Endothelial cell of umbilical vein (primary cell): ENCODE results near the gene CCDC6. TPM values are rescaled to one million over a fixed set of nuclear protein-coding genes. Genes with fewer than 3 reads are reported as not detected.

ENCODE experiments used
- BruUV-seq: library from RNA; stranded (reverse); fragments of 400-500 nt; replicated peaks from 2 replicates; lab custom pipeline; 2021; lab: Mats Ljungman, UMichigan
- CTCF ChIA-PET: fragments of 300-600, 350-600 bp; sonication (Branson Sonifier 250); formaldehyde crosslinking; loops from one replicate; lab custom pipeline; 2021; ENCODE audit warnings: antibody characterized with exemption, inconsistent platforms; lab: Charles Lee
- POLR2A ChIA-PET: fragments of 300-600, 350-600 bp; sonication (Branson Sonifier 250); formaldehyde crosslinking; loops from one replicate; lab custom pipeline; 2021; ENCODE audit warnings: antibody characterized with exemption, inconsistent platforms; lab: Charles Lee
- DNase-seq: peaks from one replicate; pipeline ENCODE4 v3.0.0-alpha.2; 2011; ENCODE audit warnings: low read depth, low spot score
- FAIRE-seq: peaks from 2 replicates; lab custom pipeline; 2011; peaks lifted over from hg19 to GRCh38; lab: Jason Lieb, UNC
- H2AFZ ChIP-seq: 2 replicates; pipeline ENCODE4 v1.6.0; 2012; ENCODE audit warnings: low read depth, low read length, control low read depth, inconsistent platforms
- H3K27ac ChIP-seq: 2 replicates; pipeline ENCODE4 v1.5.1; 2011; ENCODE audit warnings: low read depth, mild to moderate bottlenecking, control low read depth, low read length, moderate library complexity; ENCODE audit not compliant: insufficient read depth
- H3K27me3 ChIP-seq, 2 experiments: 2 replicates each; pipeline versions ENCODE4 v1.6.0 to v1.6.1; 2011; ENCODE audit warnings: low read length in 2 of 2, mixed read lengths in 1 of 2; ENCODE audit not compliant: control insufficient read depth in 2 of 2, insufficient read depth in 2 of 2
- H3K36me3 ChIP-seq, 2 experiments: 2 replicates in 1 of 2; 3 replicates in 1 of 2; pipeline ENCODE4 v1.5.1; 2011; ENCODE audit warnings: low read length in 2 of 2, mild to moderate bottlenecking in 1 of 2, moderate library complexity in 1 of 2; ENCODE audit not compliant: control insufficient read depth in 2 of 2, insufficient read depth in 2 of 2; ENCODE audit errors: extremely low read depth in 1 of 2
- H3K4me1 ChIP-seq: 3 replicates; pipeline ENCODE4 v1.5.1; 2011; ENCODE audit warnings: mild to moderate bottlenecking, low read length; ENCODE audit not compliant: control insufficient read depth, insufficient read depth; ENCODE audit errors: extremely low read depth
- H3K4me2 ChIP-seq: 2 replicates; pipeline ENCODE4 v1.6.1; 2011; ENCODE audit warnings: low read length, control low read depth, mixed read lengths; ENCODE audit not compliant: insufficient read depth
- H3K4me3 ChIP-seq, 3 experiments: fragments of 200-600 bp in 1 of 3; sonication (generic), shearing (Covaris generic) in 1 of 3; replicated peaks in 1 of 3; 2 replicates each; pipeline ENCODE4 v1.5.1; 2011 to 2016; ENCODE audit warnings: control low read depth in 3 of 3, low read length in 3 of 3, mild to moderate bottlenecking in 2 of 3, inconsistent platforms in 1 of 3, low read depth in 1 of 3, moderate library complexity in 1 of 3; ENCODE audit not compliant: insufficient read depth in 1 of 3
- H3K79me2 ChIP-seq: 2 replicates; pipeline ENCODE4 v1.6.0; 2012; ENCODE audit warnings: low read length, inconsistent platforms; ENCODE audit not compliant: control insufficient read depth, insufficient read depth
- H3K9ac ChIP-seq: replicated peaks from 2 replicates; pipeline ENCODE3; 2011; ENCODE audit warnings: low read length, control low read depth; ENCODE audit not compliant: insufficient read depth; ENCODE audit errors: extremely low read depth
- H3K9me1 ChIP-seq: replicated peaks from 3 replicates; pipeline ENCODE4 v1.6.0; 2011; ENCODE audit warnings: mild to moderate bottlenecking, low read length; ENCODE audit not compliant: control insufficient read depth, insufficient read depth; ENCODE audit errors: extremely low read depth
- H3K9me3 ChIP-seq: replicated peaks from 2 replicates; pipeline ENCODE4 v1.5.1; 2012; ENCODE audit warnings: low read length, inconsistent platforms; ENCODE audit not compliant: control insufficient read depth, insufficient read depth
- H4K20me1 ChIP-seq: replicated peaks from 2 replicates; pipeline ENCODE3; 2011; ENCODE audit warnings: mild to moderate bottlenecking, low read length; ENCODE audit not compliant: control insufficient read depth, insufficient read depth; ENCODE audit errors: extremely low read depth
- CTCF ChIP-seq, 2 donors: IDR thresholded peaks; 1 replicate in 1 of 2; 2 replicates in 1 of 2; pipeline ENCODE4 v1.5.1; 2011; ENCODE audit warnings: low read length in 2 of 2, mild to moderate bottlenecking in 2 of 2, moderate library complexity in 2 of 2, control low read depth in 1 of 2, inconsistent platforms in 1 of 2, low read depth in 1 of 2; ENCODE audit not compliant: insufficient read depth in 1 of 2; ENCODE audit errors: extremely low read depth in 1 of 2
- EZH2 ChIP-seq: IDR thresholded peaks from 2 replicates; pipeline ENCODE4 v1.6.1; 2012; ENCODE audit warnings: borderline replicate concordance, low read depth, mild to moderate bottlenecking, moderate library complexity, low read length, inconsistent platforms; ENCODE audit not compliant: severe bottlenecking
- FOS ChIP-seq: IDR thresholded peaks from 2 replicates; pipeline ENCODE4 v1.6.1; 2011; ENCODE audit warnings: mild to moderate bottlenecking, low read length, moderate library complexity, borderline replicate concordance; ENCODE audit not compliant: insufficient read depth
- JUN ChIP-seq: IDR thresholded peaks from 2 replicates; pipeline ENCODE4 v1.6.1; 2011; ENCODE audit warnings: borderline replicate concordance, low read depth; ENCODE audit not compliant: insufficient read length, insufficient read depth
- MYC ChIP-seq: IDR thresholded peaks from one replicate; pipeline ENCODE4 v1.6.1; 2011; ENCODE audit warnings: mild to moderate bottlenecking, low read depth, low read length
- POLR2A ChIP-seq: IDR thresholded peaks from 2 replicates; pipeline ENCODE4 v1.6.1; 2012; ENCODE audit warnings: low read depth, mild to moderate bottlenecking, control low read depth, low read length
- POLR2AphosphoS5 ChIP-seq: IDR thresholded peaks from 2 replicates; pipeline ENCODE4 v1.6.1; 2012; ENCODE audit warnings: low read depth, mild to moderate bottlenecking, control low read depth, low read length, moderate library complexity; ENCODE audit not compliant: insufficient read depth
- dilution Hi-C: fragments of 300-500 bp; cut with MboI; formaldehyde crosslinking; loops from one replicate; pipeline ENCODE4 v1.15.0; 2019; ENCODE audit warnings: low sequenced_read_pairs; ENCODE audit not compliant: extremely low pct_ligation_motif_present
- intact Hi-C: fragments of 100-400 bp; cut with micrococcal nuclease; formaldehyde crosslinking; loops from one replicate; pipeline ENCODE4 v1.10.0; 2022
- polyA plus RNA-seq, 4 experiments: library from polyadenylated mRNA; depleted of rRNA in 3 of 4; stranded (reverse) in 3 of 4; unstranded in 1 of 4; fragments of >200 nt; gene quantifications; 2 replicates each; pipeline versions ENCODE4 v1.2.1 to v1.2.3, GENCODE V29; 2011 to 2012; ENCODE audit warnings: missing spikeins in 1 of 4
- total RNA-seq: library from RNA; stranded (reverse); gene quantifications from 2 replicates; pipeline ENCODE4 v1.2.3, GENCODE V29; 2021
- TF ChIP-seq, protein P1 (sequence below): IDR thresholded peaks from 2 replicates; pipeline ENCODE4 v1.6.1; 2011; ENCODE audit not compliant: insufficient read depth, insufficient read length

The CCDC6 gene
- total and polyA plus RNA-seq, 2 donors (not counting 3 experiments of a cell fraction or from before 2014, with no cell fraction given) = 16.8 to 36.8 TPM

DNA sequence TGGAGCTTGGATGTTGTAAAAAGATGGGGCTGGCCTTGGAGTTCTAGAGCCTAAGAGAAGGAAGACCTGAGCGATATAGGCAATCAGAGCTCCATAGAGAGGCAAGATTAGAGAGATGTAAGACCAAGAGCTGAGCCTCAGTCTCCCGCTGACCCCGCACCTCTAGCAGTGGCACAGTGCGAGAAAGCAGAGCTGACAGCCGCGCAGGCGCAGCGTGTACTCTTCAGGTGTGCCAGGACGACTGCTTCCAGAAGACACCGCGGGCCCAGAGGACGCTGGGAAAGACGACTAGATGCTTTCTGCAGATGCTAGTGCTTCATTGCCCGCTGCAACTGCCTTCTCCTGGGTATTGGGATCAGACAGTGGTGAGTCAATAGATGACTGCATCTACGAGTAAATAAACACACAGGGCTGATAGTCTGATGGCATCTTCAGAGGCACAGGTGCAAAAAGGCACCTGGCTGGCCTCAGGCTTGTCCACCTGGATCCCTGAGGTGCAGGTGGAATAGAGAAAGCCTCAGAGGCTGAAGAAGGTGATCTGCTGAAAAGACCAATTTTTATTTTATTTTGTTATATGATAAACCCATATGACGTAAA lies 38.1 kb upstream of the CCDC6 start:
- dilution Hi-C loops = no loop called here
- CTCF ChIA-PET = no interaction called here
- Histone ChIP-seq H3K9me1 (no peaks in the 10 kb centered on the region), H2AFZ (no peak overlapping the region), H3K4me2 (no peak overlapping the region), H3K27ac (no peak overlapping the region), H3K4me3 (no peak overlapping the region), H3K4me1 (no peaks in the 10 kb centered on the region), H3K36me3 (no peaks in the 10 kb centered on the region), H4K20me1 (no peaks in the 10 kb centered on the region), H3K9me3 (no peaks in the 10 kb centered on the region), H3K9ac (no peak overlapping the region), H3K79me2 (no peaks in the 10 kb centered on the region), H3K27me3 (no peaks in the 10 kb centered on the region)
- DNase-seq (no peak), FAIRE-seq (no peak)
- POLR2A ChIA-PET = no interaction called here
- BruUV-seq = no TSS peak
- TF ChIP-seq POLR2AphosphoS5 (no peak), POLR2A (no peak), CTCF (IDR thresholded peaks at IDR 0.05; ENCODE audit: extremely low read depth in 1 of 2, insufficient read depth in 1 of 2, low read depth in 1 of 2, low read length in 2 of 2) (no peak), EZH2 (no peak), JUN (no peak), MYC (no peak), FOS (no peak)
- TF ChIP-seq, protein P1, sequence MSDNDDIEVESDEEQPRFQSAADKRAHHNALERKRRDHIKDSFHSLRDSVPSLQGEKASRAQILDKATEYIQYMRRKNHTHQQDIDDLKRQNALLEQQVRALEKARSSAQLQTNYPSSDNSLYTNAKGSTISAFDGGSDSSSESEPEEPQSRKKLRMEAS = no peak
- intact Hi-C loops = no loop called here
